Nephron progenitor cell (in vitro differentiated cells): ENCODE results near the gene FAM83E.

Source experiments
- DNase-seq: peaks from one replicate; pipeline ENCODE4 v3.0.0; 2021
- H3K27ac Mint-ChIP-seq: 2 replicates; pipeline ENCODE4 v1.8.0; 2021; ENCODE audit warnings: mild to moderate bottlenecking, moderate library complexity, mixed read lengths
- H3K27me3 Mint-ChIP-seq: 2 replicates; pipeline ENCODE4 v1.8.0; 2021; ENCODE audit warnings: mild to moderate bottlenecking, low read depth, mixed read lengths; ENCODE audit not compliant: poor library complexity
- H3K36me3 Mint-ChIP-seq: 2 replicates; pipeline ENCODE4 v1.8.0; 2021; ENCODE audit warnings: low read depth, mixed read lengths
- H3K4me1 Mint-ChIP-seq: 2 replicates; pipeline ENCODE4 v1.8.0; 2021; ENCODE audit warnings: mixed read lengths
- H3K4me3 Mint-ChIP-seq: 2 replicates; pipeline ENCODE4 v1.8.0; 2021; ENCODE audit warnings: mild to moderate bottlenecking, moderate library complexity, mixed read lengths
- H3K9me3 Mint-ChIP-seq: 2 replicates; pipeline ENCODE4 v1.8.0; 2021; ENCODE audit warnings: mild to moderate bottlenecking, moderate library complexity, mixed read lengths
- CTCF ChIP-seq: fragments of 200-600 bp; sonication (generic); IDR thresholded peaks from 2 replicates; pipeline ENCODE4 v1.5.0; 2021; ENCODE audit warnings: antibody characterized with exemption

FAM83E gene

GRCh38 chr19:48596679-48597465, 18.0 kb downstream of the FAM83E start:
- DNase-seq, result no peak
- Mint-ChIP-seq H3K36me3 (no peaks in the 10 kb centered on the region), H3K9me3 (no peaks in the 10 kb centered on the region), H3K27ac (no peak overlapping the region), H3K27me3 (peaks cover 7% of the 10 kb centered on the region), H3K4me1 (peaks cover 10% of the 10 kb centered on the region), H3K4me3 (no peak overlapping the region)
- no peak for TF ChIP-seq CTCF

GRCh38 chr19:48596237-48596636, 18.6 kb downstream of the FAM83E start:
- Mint-ChIP-seq H3K27me3 (peaks cover 11% of the 10 kb centered on the region), H3K4me1 (peaks cover 10% of the 10 kb centered on the region), H3K4me3 (no peak overlapping the region), H3K9me3 (no peaks in the 10 kb centered on the region), H3K27ac (peak overlapping the region; percentile 39), H3K36me3 (no peaks in the 10 kb centered on the region)
- no peak for DNase-seq
- no peak for TF ChIP-seq CTCF

GRCh38 chr19:48595833-48596232, 19.0 kb downstream of the FAM83E start:
- H3K27ac Mint-ChIP-seq, result no peak overlapping the region
- no peak for DNase-seq
- H3K4me1 Mint-ChIP-seq, result peaks cover 10% of the 10 kb centered on the region
- peaks cover 15% of the 10 kb centered on the region for H3K27me3 Mint-ChIP-seq
- H3K4me3 Mint-ChIP-seq, result no peak overlapping the region
- no peaks in the 10 kb centered on the region for H3K9me3 Mint-ChIP-seq
- TF ChIP-seq CTCF, result no peak
- no peaks in the 10 kb centered on the region for H3K36me3 Mint-ChIP-seq

GRCh38 chr19:48595171-48595570, 19.7 kb downstream of the FAM83E start:
- H3K27me3 Mint-ChIP-seq, result peaks cover 21% of the 10 kb centered on the region
- H3K27ac Mint-ChIP-seq, result peak overlapping the region; percentile 64
- TF ChIP-seq CTCF, result no peak
- H3K9me3 Mint-ChIP-seq, result no peaks in the 10 kb centered on the region
- DNase-seq, result no peak
- H3K36me3 Mint-ChIP-seq, result no peaks in the 10 kb centered on the region
- peaks cover 10% of the 10 kb centered on the region for H3K4me1 Mint-ChIP-seq
- H3K4me3 Mint-ChIP-seq, result no peak overlapping the region

GRCh38 chr19:48591021-48591420, 23.9 kb downstream of the FAM83E start:
- no peaks in the 10 kb centered on the region for H3K36me3 Mint-ChIP-seq
- no peak for DNase-seq
- peaks cover 38% of the 10 kb centered on the region for H3K27me3 Mint-ChIP-seq
- H3K9me3 Mint-ChIP-seq, result no peaks in the 10 kb centered on the region
- peaks cover 9% of the 10 kb centered on the region for H3K4me1 Mint-ChIP-seq
- H3K27ac Mint-ChIP-seq, result no peak overlapping the region
- no peak overlapping the region for H3K4me3 Mint-ChIP-seq
- no peak for TF ChIP-seq CTCF
